Measurements from ENCODE around the gene RPL22L1.
A peak's percentile ranks its signal among the peaks of the same experiment; 100 is the strongest.

RPL22L1 gene

GRCh38 chr3:170815936-170816335 lies 54.1 kb downstream of the RPL22L1 start:
- peak overlapping the region; percentile 45; the same call in 1 of the 2 replicates for H3K27ac ChIP-seq
- TF ChIP-seq CTCF (conservative IDR thresholded peaks at IDR 0.05): no peak

GRCh38 chr3:170815340-170815739 lies 54.7 kb downstream of the RPL22L1 start:
- TF ChIP-seq CTCF (conservative IDR thresholded peaks at IDR 0.05): no peak
- H3K27ac ChIP-seq: peak overlapping the region; percentile 45

Measured in VCaP (cell line).